H1 (cell line): ENCODE measurements around the gene BDP1.

ENCODE experiments used
- CBX8 ChIP-seq: fragments of 300-800, 300-1000 bp; sonication (generic); IDR thresholded peaks from 2 replicates; pipeline ENCODE4 v1.7.1; 2016; ENCODE audit warnings: low read depth, low read length, borderline replicate concordance
- JUN ChIP-seq: IDR thresholded peaks from 2 replicates; pipeline ENCODE4 v1.6.1; 2011; ENCODE audit warnings: low read depth, mild to moderate bottlenecking, improper control_type of control experiment, low read length
- KDM5A ChIP-seq: fragments of 200-600 bp; IDR thresholded peaks from 2 replicates; pipeline ENCODE4 v1.7.1; 2012; ENCODE audit warnings: mild to moderate bottlenecking, low read length, inconsistent platforms, mixed read lengths
- TF ChIP-seq, protein P1 (sequence below), 3 experiments: IDR thresholded peaks; 1 replicate in 2 of 3; 2 replicates in 1 of 3; pipeline versions ENCODE4 v1.5.1 to v1.6.1; 2011; ENCODE audit warnings: low read length in 3 of 3, mild to moderate bottlenecking in 3 of 3, inconsistent platforms in 2 of 3, low read depth in 1 of 3, moderate library complexity in 1 of 3; ENCODE audit not compliant: insufficient read depth in 1 of 3; ENCODE audit errors: control extremely low read depth in 1 of 3

DNA sequence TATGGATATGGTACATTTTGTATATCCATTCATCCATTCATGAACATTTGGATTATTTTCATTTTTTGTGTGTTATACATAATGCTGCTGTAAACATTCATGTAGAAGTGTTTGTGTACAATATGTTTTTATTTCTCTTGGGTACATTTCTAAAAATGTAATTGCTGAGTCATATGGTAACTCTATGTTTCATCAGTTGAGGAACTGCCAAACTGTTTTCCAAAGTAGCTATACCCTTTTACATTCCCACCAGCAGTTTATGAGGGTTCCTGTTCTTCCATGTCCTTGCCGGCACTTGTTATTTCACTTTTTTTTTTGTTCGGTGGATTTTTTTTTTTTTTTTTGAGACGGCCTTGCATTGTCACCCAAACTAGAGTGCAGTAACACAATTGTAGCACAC lies 77.7 kb downstream of the BDP1 start:
- TF ChIP-seq KDM5A (no peak), JUN (no peak), CBX8 (no peak)
- TF ChIP-seq, protein P1, sequence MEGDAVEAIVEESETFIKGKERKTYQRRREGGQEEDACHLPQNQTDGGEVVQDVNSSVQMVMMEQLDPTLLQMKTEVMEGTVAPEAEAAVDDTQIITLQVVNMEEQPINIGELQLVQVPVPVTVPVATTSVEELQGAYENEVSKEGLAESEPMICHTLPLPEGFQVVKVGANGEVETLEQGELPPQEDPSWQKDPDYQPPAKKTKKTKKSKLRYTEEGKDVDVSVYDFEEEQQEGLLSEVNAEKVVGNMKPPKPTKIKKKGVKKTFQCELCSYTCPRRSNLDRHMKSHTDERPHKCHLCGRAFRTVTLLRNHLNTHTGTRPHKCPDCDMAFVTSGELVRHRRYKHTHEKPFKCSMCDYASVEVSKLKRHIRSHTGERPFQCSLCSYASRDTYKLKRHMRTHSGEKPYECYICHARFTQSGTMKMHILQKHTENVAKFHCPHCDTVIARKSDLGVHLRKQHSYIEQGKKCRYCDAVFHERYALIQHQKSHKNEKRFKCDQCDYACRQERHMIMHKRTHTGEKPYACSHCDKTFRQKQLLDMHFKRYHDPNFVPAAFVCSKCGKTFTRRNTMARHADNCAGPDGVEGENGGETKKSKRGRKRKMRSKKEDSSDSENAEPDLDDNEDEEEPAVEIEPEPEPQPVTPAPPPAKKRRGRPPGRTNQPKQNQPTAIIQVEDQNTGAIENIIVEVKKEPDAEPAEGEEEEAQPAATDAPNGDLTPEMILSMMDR (IDR thresholded peaks at IDR 0.05; ENCODE audit: control extremely low read depth in 1 of 3, insufficient read depth in 1 of 3, low read depth in 1 of 3, low read length in 3 of 3): no peak
